HPDE6-E6E7 (cell line): ENCODE measurements around the gene HIF3A.

ENCODE experiments used
- DNase-seq: peaks from one replicate; pipeline ENCODE4 v3.0.0; 2011; ENCODE audit warnings: missing footprints; ENCODE audit errors: extremely low spot score

HIF3A gene

GRCh38 chr19:46383846-46384245 is 87.0 kb downstream of the HIF3A start:
- no peak for DNase-seq

- no peak for DNase-seq
These were observed 87.6 kb downstream of the HIF3A start for GRCh38 chr19:46384396-46384795.

- no peak for DNase-seq
These were observed 88.8 kb downstream of the HIF3A start for GRCh38 chr19:46385636-46386035.

GRCh38 chr19:46386151-46386550 is 89.3 kb downstream of the HIF3A start:
- no peak for DNase-seq

GRCh38 chr19:46386996-46387712 is 90.3 kb downstream of the HIF3A start:
- no peak for DNase-seq

GRCh38 chr19:46387713-46388130 is 90.9 kb downstream of the HIF3A start:
- DNase-seq = no peak

- no peak for DNase-seq
These were observed 91.7 kb downstream of the HIF3A start for GRCh38 chr19:46388311-46389095.

GRCh38 chr19:46390121-46390858 is 93.4 kb downstream of the HIF3A start:
- no peak for DNase-seq

GRCh38 chr19:46390866-46391265 is 94.0 kb downstream of the HIF3A start:
- no peak for DNase-seq

- no peak for DNase-seq
These were observed 94.7 kb downstream of the HIF3A start for GRCh38 chr19:46391296-46392251.

GRCh38 chr19:46392252-46392801 is 95.5 kb downstream of the HIF3A start:
- DNase-seq = no peak

- DNase-seq = no peak
These were observed 96.0 kb downstream of the HIF3A start for GRCh38 chr19:46392837-46393236.
